H9 (cell line): ENCODE results near the gene LMAN1. TPM values are rescaled to one million over a fixed set of nuclear protein-coding genes. Genes with fewer than 3 reads are reported as not detected.

Experiments
- DNase-seq: peaks from one replicate; pipeline ENCODE4 v3.0.0-alpha.2; 2017
- H2AFZ ChIP-seq: one replicate; pipeline ENCODE4 v1.6.1; 2013; ENCODE audit warnings: mild to moderate bottlenecking, low read length, control low read depth, moderate library complexity
- H2AK5ac ChIP-seq: 2 replicates; pipeline ENCODE4 v1.6.1; 2013; ENCODE audit warnings: low read length, control low read depth, mixed read lengths; ENCODE audit not compliant: insufficient read length
- H2BK120ac ChIP-seq: one replicate; pipeline ENCODE4 v1.6.1; 2013; ENCODE audit warnings: low read depth, mild to moderate bottlenecking, low read length, control low read depth, inconsistent platforms; ENCODE audit not compliant: poor library complexity, severe bottlenecking
- H2BK12ac ChIP-seq: 2 replicates; pipeline ENCODE4 v1.6.1; 2013; ENCODE audit warnings: low read length, control low read depth, mixed read lengths, low read depth; ENCODE audit not compliant: insufficient read length
- H2BK15ac ChIP-seq: 2 replicates; pipeline ENCODE4 v1.6.1; 2013; ENCODE audit warnings: low read depth, low read length, control low read depth
- H2BK20ac ChIP-seq: one replicate; pipeline ENCODE4 v1.6.1; 2013; ENCODE audit warnings: low read depth, mild to moderate bottlenecking, low read length, control low read depth, inconsistent platforms; ENCODE audit not compliant: poor library complexity, severe bottlenecking
- H2BK5ac ChIP-seq: 2 replicates; pipeline ENCODE4 v1.6.1; 2013; ENCODE audit warnings: low read length, control low read depth, mixed read lengths; ENCODE audit not compliant: insufficient read length
- H3K14ac ChIP-seq: 2 replicates; pipeline ENCODE4 v1.6.1; 2013; ENCODE audit warnings: low read length, control low read depth; ENCODE audit not compliant: insufficient read depth
- H3K18ac ChIP-seq: 2 replicates; pipeline ENCODE4 v1.6.1; 2013; ENCODE audit warnings: low read depth, mild to moderate bottlenecking, mixed read lengths, low read length, control low read depth; ENCODE audit not compliant: insufficient read length
- H3K23ac ChIP-seq: 2 replicates; pipeline ENCODE4 v1.6.1; 2013; ENCODE audit warnings: low read length, control low read depth, mixed read lengths, low read depth; ENCODE audit not compliant: insufficient read length
- H3K23me2 ChIP-seq: 2 replicates; pipeline ENCODE4 v1.6.1; 2013; ENCODE audit warnings: low read depth, mild to moderate bottlenecking, mixed read lengths, low read length, control low read depth; ENCODE audit not compliant: insufficient read length, poor library complexity, severe bottlenecking
- H3K27ac ChIP-seq: 2 replicates; pipeline ENCODE4 v1.5.1; 2013; ENCODE audit warnings: low read length, control low read depth, mixed read lengths, low read depth; ENCODE audit not compliant: insufficient read length
- H3K27me3 ChIP-seq: 2 replicates; pipeline ENCODE4 v1.6.1; 2013; ENCODE audit warnings: low read length, control low read depth, inconsistent platforms; ENCODE audit not compliant: insufficient read depth
- H3K4ac ChIP-seq: 2 replicates; pipeline ENCODE4 v1.6.1; 2013; ENCODE audit warnings: low read depth, mild to moderate bottlenecking, control low read depth, inconsistent platforms, low read length, moderate library complexity
- H3K4me1 ChIP-seq: 2 replicates; pipeline ENCODE4 v1.6.1; 2013; ENCODE audit warnings: low read length, control low read depth, inconsistent platforms; ENCODE audit not compliant: insufficient read depth
- H3K4me2 ChIP-seq: 2 replicates; pipeline ENCODE4 v1.6.1; 2013; ENCODE audit warnings: low read length, control low read depth, mixed read lengths; ENCODE audit not compliant: insufficient read length, insufficient read depth
- H3K56ac ChIP-seq: 2 replicates; pipeline ENCODE4 v1.6.1; 2013; ENCODE audit warnings: low read depth, mild to moderate bottlenecking, mixed read lengths, low read length, control low read depth; ENCODE audit not compliant: insufficient read length
- H3K79me1 ChIP-seq: 2 replicates; pipeline ENCODE4 v1.6.1; 2013; ENCODE audit warnings: low read depth, mild to moderate bottlenecking, moderate library complexity, low read length, control low read depth, inconsistent platforms; ENCODE audit not compliant: insufficient read depth, poor library complexity, severe bottlenecking
- H3K79me2 ChIP-seq: 2 replicates; pipeline ENCODE4 v1.6.1; 2013; ENCODE audit warnings: low read length, control low read depth, inconsistent platforms; ENCODE audit not compliant: insufficient read depth
- H3K9ac ChIP-seq: 2 replicates; pipeline ENCODE4 v1.6.1; 2013; ENCODE audit warnings: low read length, control low read depth, mixed read lengths; ENCODE audit not compliant: insufficient read length; ENCODE audit errors: extremely low read depth
- H3K9me3 ChIP-seq: one replicate; pipeline ENCODE4 v1.6.1; 2013; ENCODE audit warnings: low read depth, low read length, inconsistent platforms; ENCODE audit not compliant: control insufficient read depth
- H3T11ph ChIP-seq: one replicate; pipeline ENCODE4 v1.6.1; 2013; ENCODE audit warnings: mild to moderate bottlenecking, low read length, control low read depth, inconsistent platforms
- H4K20me1 ChIP-seq: one replicate; pipeline ENCODE4 v1.6.1; 2013; ENCODE audit not compliant: control insufficient read depth, insufficient read length, insufficient read depth
- H4K5ac ChIP-seq: 2 replicates; pipeline ENCODE4 v1.6.1; 2013; ENCODE audit warnings: low read depth, mild to moderate bottlenecking, mixed read lengths, low read length, control low read depth; ENCODE audit not compliant: insufficient read length
- H4K8ac ChIP-seq: replicated peaks from 2 replicates; pipeline ENCODE4 v1.6.1; 2013; ENCODE audit warnings: low read length, control low read depth, mixed read lengths, low read depth; ENCODE audit not compliant: insufficient read length
- H4K91ac ChIP-seq: 2 replicates; pipeline ENCODE4 v1.6.1; 2013; ENCODE audit warnings: low read depth, mild to moderate bottlenecking, moderate library complexity, mixed read lengths, low read length, control low read depth; ENCODE audit not compliant: insufficient read length
- H3K27ac Mint-ChIP-seq, 3 experiments: 2 replicates in 2 of 3; 3 replicates in 1 of 3; pipeline ENCODE4 v1.8.0; 2020 to 2021; ENCODE audit warnings: mixed read lengths in 3 of 3, mild to moderate bottlenecking in 1 of 3, moderate library complexity in 1 of 3
- H3K27me3 Mint-ChIP-seq: 2 replicates; pipeline ENCODE4 v1.8.0; 2021; ENCODE audit warnings: low read depth, mild to moderate bottlenecking, moderate library complexity, mixed read lengths
- H3K36me3 Mint-ChIP-seq, 3 experiments: 2 replicates in 2 of 3; 3 replicates in 1 of 3; pipeline ENCODE4 v1.8.0; 2020 to 2021; ENCODE audit warnings: low read depth in 3 of 3, mixed read lengths in 3 of 3; ENCODE audit not compliant: insufficient read depth in 1 of 3
- H3K4me1 Mint-ChIP-seq, 2 experiments: 2 replicates each; pipeline ENCODE4 v1.8.0; 2020; ENCODE audit warnings: mixed read lengths in 2 of 2
- H3K4me3 Mint-ChIP-seq, 2 experiments: 2 replicates in 1 of 2; 3 replicates in 1 of 2; pipeline ENCODE4 v1.8.0; 2020 to 2021; ENCODE audit warnings: mild to moderate bottlenecking in 2 of 2, mixed read lengths in 2 of 2, moderate library complexity in 1 of 2
- H3K9me3 Mint-ChIP-seq, 2 experiments: 2 replicates in 1 of 2; 3 replicates in 1 of 2; pipeline ENCODE4 v1.8.0; 2020; ENCODE audit warnings: mild to moderate bottlenecking in 2 of 2, mixed read lengths in 2 of 2, moderate library complexity in 1 of 2
- total RNA-seq: library from RNA; stranded (reverse); gene quantifications from 2 replicates; pipeline ENCODE4 v1.2.1, GENCODE V29; 2021
- TF ChIP-seq, protein P1 (sequence below): fragments of 200-600 bp; sonication (generic); conservative IDR thresholded peaks from 3 replicates; pipeline ENCODE4 v1.8.0; 2021; ENCODE audit warnings: antibody characterized with exemption, mild to moderate bottlenecking

LMAN1 gene
- total RNA-seq, 1 experiment from 2014 or later = 63.6 TPM

DNA sequence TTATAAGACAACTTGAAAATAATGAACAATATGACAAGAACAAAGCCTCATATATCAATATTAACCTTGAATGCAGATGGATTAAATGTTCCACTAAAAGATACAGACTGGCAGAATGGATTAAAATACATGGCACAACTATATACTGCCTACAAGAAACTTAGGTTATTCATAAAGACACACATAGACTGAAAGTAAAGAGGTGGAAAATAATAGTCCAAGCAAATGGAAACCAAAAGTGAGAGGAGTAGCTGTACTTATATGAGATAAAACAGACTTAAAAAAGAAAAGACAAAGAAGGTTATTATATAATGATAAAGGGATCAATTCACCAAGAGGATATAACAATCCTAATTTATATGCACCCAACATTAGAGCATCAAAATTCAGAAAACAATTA lies 18.2 kb downstream of the LMAN1 start:
- Histone ChIP-seq H4K20me1 (no peaks in the 10 kb centered on the region), H4K91ac (no peak overlapping the region)

More for the DNA sequence above, 18.2 kb downstream of the LMAN1 start:
- Histone ChIP-seq H3K14ac (no peak overlapping the region), H3K9ac (no peak overlapping the region), H3K4ac (no peak overlapping the region), H3K79me1 (no peaks in the 10 kb centered on the region), H3K56ac (no peak overlapping the region), H2AFZ (no peak overlapping the region), H4K5ac (no peak overlapping the region), H2AK5ac (no peak overlapping the region), H3T11ph (no peak overlapping the region), H3K27me3 (no peaks in the 10 kb centered on the region), H2BK120ac (no peak overlapping the region), H2BK12ac (no peak overlapping the region), H2BK15ac (no peak overlapping the region), H3K18ac (no peak overlapping the region), H3K27ac (no peak overlapping the region), H3K79me2 (no peaks in the 10 kb centered on the region; the same call in 1 of the 2 replicates), H3K23me2 (no peaks in the 10 kb centered on the region), H3K23ac (no peak overlapping the region), H4K8ac (no peak overlapping the region), H3K9me3 (no peaks in the 10 kb centered on the region), H2BK20ac (no peak overlapping the region), H3K4me1 (no peaks in the 10 kb centered on the region), H2BK5ac (no peak overlapping the region), H3K4me2 (no peak overlapping the region)
- DNase-seq = no peak
- H3K4me1 Mint-ChIP-seq = no peaks in the 10 kb centered on the region
- H3K9me3 Mint-ChIP-seq = no peaks in the 10 kb centered on the region; a peak in 1 of 5 replicates
- H3K27me3 Mint-ChIP-seq = no peaks in the 10 kb centered on the region
- peaks cover 68 to 91% (median 88%) of the 10 kb centered on the region in 3 experiments for H3K36me3 Mint-ChIP-seq
- H3K27ac Mint-ChIP-seq = no peak overlapping the region
- TF ChIP-seq, protein P1, sequence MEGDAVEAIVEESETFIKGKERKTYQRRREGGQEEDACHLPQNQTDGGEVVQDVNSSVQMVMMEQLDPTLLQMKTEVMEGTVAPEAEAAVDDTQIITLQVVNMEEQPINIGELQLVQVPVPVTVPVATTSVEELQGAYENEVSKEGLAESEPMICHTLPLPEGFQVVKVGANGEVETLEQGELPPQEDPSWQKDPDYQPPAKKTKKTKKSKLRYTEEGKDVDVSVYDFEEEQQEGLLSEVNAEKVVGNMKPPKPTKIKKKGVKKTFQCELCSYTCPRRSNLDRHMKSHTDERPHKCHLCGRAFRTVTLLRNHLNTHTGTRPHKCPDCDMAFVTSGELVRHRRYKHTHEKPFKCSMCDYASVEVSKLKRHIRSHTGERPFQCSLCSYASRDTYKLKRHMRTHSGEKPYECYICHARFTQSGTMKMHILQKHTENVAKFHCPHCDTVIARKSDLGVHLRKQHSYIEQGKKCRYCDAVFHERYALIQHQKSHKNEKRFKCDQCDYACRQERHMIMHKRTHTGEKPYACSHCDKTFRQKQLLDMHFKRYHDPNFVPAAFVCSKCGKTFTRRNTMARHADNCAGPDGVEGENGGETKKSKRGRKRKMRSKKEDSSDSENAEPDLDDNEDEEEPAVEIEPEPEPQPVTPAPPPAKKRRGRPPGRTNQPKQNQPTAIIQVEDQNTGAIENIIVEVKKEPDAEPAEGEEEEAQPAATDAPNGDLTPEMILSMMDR = no peak
- no peak overlapping the region for H3K4me3 Mint-ChIP-seq
